GM12872 (cell line): Measurements from ENCODE around the gene RSBN1L.

Source experiments
- TF ChIP-seq, protein P1 (sequence below): IDR thresholded peaks from 3 replicates; pipeline ENCODE4 v1.5.1; 2011; ENCODE audit warnings: low read depth, mild to moderate bottlenecking, low read length, moderate library complexity; ENCODE audit not compliant: insufficient read depth

Gene RSBN1L

DNA sequence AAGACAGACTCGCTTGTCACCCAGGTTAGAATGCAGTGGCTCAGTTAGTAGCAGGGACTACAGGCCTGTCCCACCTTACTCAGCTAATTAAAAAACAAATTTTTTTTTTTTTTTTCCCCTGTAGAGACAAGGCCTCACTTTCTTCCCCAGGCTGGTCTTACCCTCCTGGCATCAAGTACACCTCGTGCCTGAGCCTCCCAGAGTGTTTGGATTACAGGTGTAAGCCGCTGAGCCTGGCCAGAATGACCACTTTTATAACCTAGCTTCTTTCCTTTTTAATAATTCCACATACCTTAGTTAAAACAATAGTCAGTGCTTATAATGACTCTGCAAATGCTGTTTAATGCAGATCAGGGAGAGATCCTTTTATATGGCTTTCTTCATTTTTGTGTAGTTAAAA lies 31.3 kb downstream of the RSBN1L start:
- TF ChIP-seq, protein P1, sequence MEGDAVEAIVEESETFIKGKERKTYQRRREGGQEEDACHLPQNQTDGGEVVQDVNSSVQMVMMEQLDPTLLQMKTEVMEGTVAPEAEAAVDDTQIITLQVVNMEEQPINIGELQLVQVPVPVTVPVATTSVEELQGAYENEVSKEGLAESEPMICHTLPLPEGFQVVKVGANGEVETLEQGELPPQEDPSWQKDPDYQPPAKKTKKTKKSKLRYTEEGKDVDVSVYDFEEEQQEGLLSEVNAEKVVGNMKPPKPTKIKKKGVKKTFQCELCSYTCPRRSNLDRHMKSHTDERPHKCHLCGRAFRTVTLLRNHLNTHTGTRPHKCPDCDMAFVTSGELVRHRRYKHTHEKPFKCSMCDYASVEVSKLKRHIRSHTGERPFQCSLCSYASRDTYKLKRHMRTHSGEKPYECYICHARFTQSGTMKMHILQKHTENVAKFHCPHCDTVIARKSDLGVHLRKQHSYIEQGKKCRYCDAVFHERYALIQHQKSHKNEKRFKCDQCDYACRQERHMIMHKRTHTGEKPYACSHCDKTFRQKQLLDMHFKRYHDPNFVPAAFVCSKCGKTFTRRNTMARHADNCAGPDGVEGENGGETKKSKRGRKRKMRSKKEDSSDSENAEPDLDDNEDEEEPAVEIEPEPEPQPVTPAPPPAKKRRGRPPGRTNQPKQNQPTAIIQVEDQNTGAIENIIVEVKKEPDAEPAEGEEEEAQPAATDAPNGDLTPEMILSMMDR = no peak

DNA sequence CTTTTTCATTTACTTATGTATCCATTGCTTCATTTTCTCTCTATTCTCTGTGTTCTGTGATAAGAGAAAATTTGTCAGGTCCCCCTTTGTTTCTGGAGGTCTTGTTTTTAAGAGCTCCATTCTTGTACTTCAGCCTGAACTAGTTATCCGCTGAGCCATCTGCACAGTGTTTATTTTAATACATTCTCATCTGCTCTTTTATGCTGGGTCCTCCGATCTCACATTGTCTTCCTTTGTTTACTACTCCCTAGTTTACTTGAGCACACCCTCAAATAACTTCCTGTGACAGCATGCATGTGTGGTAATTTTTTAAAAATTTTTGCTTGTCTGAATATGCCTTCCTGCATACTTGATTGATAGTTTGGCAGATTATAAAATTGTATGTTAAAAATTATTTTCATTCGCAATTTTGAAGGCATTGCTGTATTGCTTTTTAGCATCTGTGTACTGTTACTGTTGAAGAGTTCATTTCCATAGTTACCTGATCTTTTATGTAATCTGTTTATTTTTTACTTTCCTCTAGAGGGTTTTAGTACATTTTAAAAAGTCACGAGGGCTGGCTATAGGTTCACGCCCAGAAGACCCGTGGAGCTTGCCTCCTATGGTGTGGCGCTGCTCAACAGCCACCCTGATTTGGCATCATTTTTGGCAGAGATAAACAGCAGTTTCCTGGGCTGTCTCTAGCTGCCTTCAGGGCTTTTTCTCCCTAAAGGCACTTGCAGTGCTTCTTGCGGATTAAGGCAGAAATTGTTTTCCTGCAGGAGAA lies 31.9 kb downstream of the RSBN1L start:
- TF ChIP-seq, protein P1 = no peak

DNA sequence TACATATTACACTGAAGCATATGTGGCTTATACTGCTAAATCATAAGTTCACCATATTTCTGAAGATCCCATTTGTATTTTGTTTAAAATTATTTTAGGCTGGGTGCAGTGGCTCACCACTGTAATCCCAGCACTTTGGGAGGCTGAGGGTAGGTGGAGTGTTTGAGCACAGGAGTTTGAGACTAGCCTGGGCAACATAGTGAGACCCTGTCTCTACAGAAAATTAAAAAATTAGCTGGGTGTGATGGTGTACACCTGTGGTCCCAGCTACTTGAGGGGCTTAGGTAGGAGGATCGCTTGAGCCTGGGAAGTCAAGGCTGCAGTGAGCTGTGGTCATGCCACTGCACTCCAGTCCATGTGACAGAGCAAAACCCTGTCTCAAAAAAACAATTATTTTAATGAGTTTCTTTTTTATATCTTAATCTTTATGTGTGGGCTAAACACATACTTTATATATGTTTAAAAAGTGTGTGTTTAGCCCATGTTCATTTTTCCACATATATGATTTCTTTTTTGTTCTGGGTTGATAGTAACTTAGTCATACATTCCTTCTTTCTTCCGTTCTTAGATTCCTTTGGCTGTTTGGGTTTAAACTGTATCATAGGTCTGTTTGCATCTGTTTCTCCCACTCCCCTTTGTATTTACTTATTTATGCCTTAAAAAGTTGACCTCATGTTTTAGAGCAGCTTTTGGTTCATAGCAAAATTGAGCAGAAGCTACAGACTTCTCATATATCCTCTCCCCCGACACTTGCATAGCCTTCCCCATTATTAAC lies 33.5 kb downstream of the RSBN1L start:
- TF ChIP-seq, protein P1 = no peak

DNA sequence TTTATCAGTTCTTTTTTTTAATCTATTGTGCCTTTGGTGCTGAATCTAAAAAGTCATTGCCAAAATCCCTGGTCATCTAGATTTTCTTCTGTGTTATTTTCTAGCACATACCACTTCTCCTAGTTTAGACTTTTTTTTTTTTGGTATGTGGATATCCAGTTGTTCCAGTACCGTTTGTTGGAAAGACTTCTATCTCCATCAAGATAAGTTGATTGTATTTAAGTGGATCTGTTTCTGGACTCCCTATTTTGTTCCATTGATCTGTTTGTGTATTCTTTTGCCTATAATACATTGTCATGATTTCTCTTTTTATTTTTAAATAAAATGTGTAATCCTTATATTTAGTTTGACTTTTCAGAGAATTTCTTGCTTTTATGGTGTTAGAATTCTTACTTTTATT lies 35.5 kb downstream of the RSBN1L start:
- TF ChIP-seq, protein P1 = no peak

DNA sequence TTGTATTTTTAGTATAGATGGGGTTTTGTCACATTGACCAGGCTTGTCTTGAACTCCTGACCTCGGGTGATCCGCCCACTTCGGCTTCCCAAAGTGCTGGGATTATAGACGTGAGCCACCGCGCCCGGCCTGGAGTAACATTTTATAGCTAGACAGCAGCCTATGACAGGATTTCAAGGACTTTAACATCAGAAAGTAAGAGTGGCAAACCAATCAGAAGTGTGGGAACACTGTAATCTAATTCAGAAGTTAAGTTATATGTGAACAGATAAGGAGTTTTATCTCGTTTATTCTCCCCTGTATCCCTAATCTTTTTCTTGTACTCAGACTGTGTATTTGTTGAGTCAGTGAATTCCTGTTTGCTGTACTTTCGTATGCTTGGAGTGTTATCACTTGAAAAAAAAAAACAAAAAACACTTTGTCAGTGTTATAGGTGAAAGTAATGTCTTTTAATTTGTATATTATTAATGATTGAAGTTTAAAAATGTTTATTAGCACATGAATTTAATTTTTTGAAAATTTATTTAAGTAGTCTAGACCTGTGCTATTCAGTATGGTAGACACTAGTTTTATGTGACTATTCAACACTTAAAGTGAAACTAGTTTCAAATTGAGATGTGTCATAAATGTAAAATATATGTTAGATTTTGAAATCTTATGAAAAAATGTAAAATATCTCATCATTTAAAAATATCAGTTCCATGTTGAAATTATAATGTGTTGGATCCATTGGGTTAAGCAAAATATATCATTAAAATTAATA lies 38.6 kb downstream of the RSBN1L start:
- TF ChIP-seq, protein P1 = no peak

DNA sequence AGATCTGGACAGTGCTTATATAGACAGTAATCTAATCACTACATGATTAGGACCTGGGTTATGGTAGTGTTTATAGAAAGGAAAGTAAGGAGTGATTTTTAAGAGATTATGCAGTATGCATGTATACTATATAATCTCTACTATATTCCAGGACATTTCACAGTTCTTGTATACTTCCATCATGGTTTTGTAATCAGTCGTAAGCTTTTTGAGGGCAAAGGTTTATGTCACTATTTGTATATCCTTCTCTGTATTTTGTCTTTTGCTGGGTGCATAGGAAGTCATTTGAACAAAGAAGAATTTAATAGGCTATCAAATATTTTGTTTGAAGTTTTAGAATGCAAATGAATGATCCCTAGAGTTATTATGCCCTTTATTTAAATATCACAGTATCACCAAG lies 39.2 kb downstream of the RSBN1L start:
- TF ChIP-seq, protein P1 = no peak

DNA sequence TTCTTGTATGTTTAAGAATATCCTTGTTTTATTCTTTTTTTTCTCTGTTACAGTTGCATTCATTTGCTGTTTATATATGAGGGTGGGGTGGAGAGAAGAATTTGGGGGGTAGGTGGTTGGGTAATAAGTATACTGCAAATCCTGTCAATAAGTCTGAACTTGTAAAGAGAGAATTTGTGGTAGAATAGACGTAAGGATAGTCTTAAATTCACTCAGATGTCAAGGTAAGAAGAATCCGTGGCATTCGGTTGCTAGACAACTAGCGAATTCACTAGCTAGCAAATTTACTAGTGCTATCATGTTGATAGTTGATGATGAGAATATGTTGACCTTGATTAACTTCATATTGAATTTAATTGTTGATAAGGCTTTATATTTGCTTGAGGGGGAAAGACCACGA lies 40.7 kb downstream of the RSBN1L start:
- TF ChIP-seq, protein P1 = no peak
